OCI-LY1 (cell line): ENCODE data around the gene SUSD1.

Source experiments
- H2AFZ ChIP-seq: fragments of 200-600 bp; sonication (generic), shearing (Covaris generic); 2 replicates; pipeline ENCODE4 v1.6.0; 2014; ENCODE audit warnings: antibody characterized with exemption, mild to moderate bottlenecking, low read length
- H3F3A ChIP-seq: fragments of 200-600 bp; sonication (generic), shearing (Covaris generic); 2 replicates; pipeline ENCODE4 v1.6.0; 2014; ENCODE audit warnings: mild to moderate bottlenecking, antibody characterized with exemption, low read length, moderate library complexity; ENCODE audit not compliant: insufficient read depth
- H3K27ac ChIP-seq: fragments of 200-600 bp; sonication (generic); 2 replicates; pipeline ENCODE4 v1.5.1; 2014; ENCODE audit warnings: low read length, mixed run types, mild to moderate bottlenecking, low read depth; ENCODE audit not compliant: poor library complexity, severe bottlenecking
- H3K27me3 ChIP-seq: fragments of 200-600 bp; sonication (generic); 2 replicates; pipeline ENCODE4 v1.6.0; 2014; ENCODE audit warnings: antibody characterized with exemption, mild to moderate bottlenecking, low read length, moderate library complexity; ENCODE audit not compliant: insufficient read depth
- H3K36me3 ChIP-seq: fragments of 200-600 bp; sonication (generic); 2 replicates; pipeline ENCODE4 v1.6.1; 2014; ENCODE audit warnings: mild to moderate bottlenecking, antibody characterized with exemption, low read length, moderate library complexity, mixed read lengths; ENCODE audit not compliant: insufficient read depth
- H3K4me1 ChIP-seq: fragments of 200-600 bp; sonication (generic); 2 replicates; pipeline ENCODE4 v1.5.1; 2014; ENCODE audit warnings: mild to moderate bottlenecking, low read length, moderate library complexity; ENCODE audit not compliant: insufficient read depth, severe bottlenecking
- H3K4me2 ChIP-seq: fragments of 200-600 bp; sonication (generic), shearing (Covaris generic); 2 replicates; pipeline ENCODE4 v1.6.1; 2014; ENCODE audit warnings: low read length
- H3K4me3 ChIP-seq: fragments of 200-600 bp; sonication (generic); 2 replicates; pipeline ENCODE4 v1.5.1; 2014; ENCODE audit warnings: low read length, low read depth, mild to moderate bottlenecking, mixed read lengths; ENCODE audit not compliant: poor library complexity, severe bottlenecking
- H3K79me2 ChIP-seq: fragments of 200-600 bp; shearing (Covaris generic); 2 replicates; pipeline ENCODE4 v1.6.1; 2016; ENCODE audit warnings: mixed run types, low read length, mixed read lengths; ENCODE audit not compliant: insufficient read depth
- H3K9ac ChIP-seq: fragments of 200-600 bp; sonication (generic), shearing (Covaris generic); 2 replicates; pipeline ENCODE4 v1.6.1; 2014; ENCODE audit warnings: mild to moderate bottlenecking, low read length, mixed read lengths
- H3K9me2 ChIP-seq: fragments of 200-600 bp; sonication (generic), shearing (Covaris generic); 2 replicates; pipeline ENCODE4 v1.6.1; 2014; ENCODE audit warnings: low read depth, mild to moderate bottlenecking, low read length, mixed read lengths
- H3K9me3 ChIP-seq: fragments of 200-600 bp; shearing (Covaris generic); 2 replicates; pipeline ENCODE4 v1.6.1; 2014; ENCODE audit warnings: low read length, mixed read lengths
- H4K20me1 ChIP-seq: fragments of 200-600 bp; sonication (generic), shearing (Covaris generic); 2 replicates; pipeline ENCODE4 v1.6.0; 2016; ENCODE audit warnings: mild to moderate bottlenecking, low read length; ENCODE audit not compliant: insufficient read depth
- CTCF ChIP-seq: fragments of 200-600 bp; sonication (generic), shearing (Covaris generic); IDR thresholded peaks from 2 replicates; pipeline ENCODE4 v1.5.1; 2017; ENCODE audit warnings: mild to moderate bottlenecking, antibody characterized with exemption, low read length, moderate library complexity, mixed read lengths
- EZH2 ChIP-seq: fragments of 200-600 bp; sonication (generic), shearing (Covaris generic); IDR thresholded peaks from 2 replicates; pipeline ENCODE4 v1.8.0; 2017; ENCODE audit warnings: borderline replicate concordance, mixed run types, mild to moderate bottlenecking, antibody characterized with exemption, low read length, moderate library complexity, mixed read lengths

Gene SUSD1

GRCh38 chr9:112084334-112084733, 90.8 kb downstream of the SUSD1 start:
- Histone ChIP-seq H3K36me3 (no peaks in the 10 kb centered on the region), H2AFZ (no peak overlapping the region)
- TF ChIP-seq CTCF (no peak), EZH2 (no peak)

GRCh38 chr9:112081918-112082729, 93.0 kb downstream of the SUSD1 start:
- H3K9ac ChIP-seq: no peak overlapping the region
- no peak overlapping the region for H3K4me2 ChIP-seq
- H2AFZ ChIP-seq: no peak overlapping the region
- H3K36me3 ChIP-seq: no peaks in the 10 kb centered on the region
- H3K27ac ChIP-seq: no peak overlapping the region
- no peaks in the 10 kb centered on the region for H3F3A ChIP-seq
- no peaks in the 10 kb centered on the region for H3K9me2 ChIP-seq
- H3K9me3 ChIP-seq: no peaks in the 10 kb centered on the region
- no peaks in the 10 kb centered on the region for H3K79me2 ChIP-seq
- H3K4me1 ChIP-seq: peaks cover 5% of the 10 kb centered on the region
- no peaks in the 10 kb centered on the region for H4K20me1 ChIP-seq
- H3K27me3 ChIP-seq: no peaks in the 10 kb centered on the region
- TF ChIP-seq CTCF: no peak
- TF ChIP-seq EZH2: no peak
- no peak overlapping the region for H3K4me3 ChIP-seq

More at GRCh38 chr9:112084334-112084733, 90.8 kb downstream of the SUSD1 start:
- no peaks in the 10 kb centered on the region for H3K27me3 ChIP-seq
- H3K79me2 ChIP-seq: no peaks in the 10 kb centered on the region
- H4K20me1 ChIP-seq: no peaks in the 10 kb centered on the region
- H3F3A ChIP-seq: no peaks in the 10 kb centered on the region
- no peak overlapping the region for H3K9ac ChIP-seq
- H3K9me2 ChIP-seq: no peaks in the 10 kb centered on the region
- no peak overlapping the region for H3K4me3 ChIP-seq
- no peak overlapping the region for H3K27ac ChIP-seq
- no peaks in the 10 kb centered on the region for H3K9me3 ChIP-seq
- no peak overlapping the region for H3K4me2 ChIP-seq
- H3K4me1 ChIP-seq: no peaks in the 10 kb centered on the region

GRCh38 chr9:112080831-112081542, 94.1 kb downstream of the SUSD1 start:
- Histone ChIP-seq H4K20me1 (no peaks in the 10 kb centered on the region), H3K4me1 (peaks cover 5% of the 10 kb centered on the region), H3K27me3 (no peaks in the 10 kb centered on the region), H3K4me3 (no peak overlapping the region), H3K4me2 (no peak overlapping the region), H3K9me3 (no peaks in the 10 kb centered on the region), H3K79me2 (no peaks in the 10 kb centered on the region), H3K36me3 (no peaks in the 10 kb centered on the region), H2AFZ (no peak overlapping the region), H3K27ac (no peak overlapping the region), H3K9ac (no peak overlapping the region), H3K9me2 (no peaks in the 10 kb centered on the region), H3F3A (no peaks in the 10 kb centered on the region)
- TF ChIP-seq CTCF: no peak
- no peak for TF ChIP-seq EZH2
